Spinal cord (tissue), 10 donors: ENCODE measurements around the gene PDCD7. TPM values are rescaled to one million over a fixed set of nuclear protein-coding genes. Genes with fewer than 3 reads are reported as not detected.
"Not testable (repeated sequence)": the region's sequence is repeated elsewhere in the genome, so short reads cannot be mapped to it uniquely, and the experiment has no call there.

Experiments
- DNase-seq, 6 donors: peaks; one replicate each; pipeline versions ENCODE4 v3.0.0 to v3.0.0-alpha.2; 2013 to 2015; ENCODE audit warnings: low spot score in 6 of 6, low read depth in 4 of 6
- H3K27ac ChIP-seq: one replicate; pipeline ENCODE4 v1.5.1; 2013; ENCODE audit warnings: low read depth, low read length, control low read depth
- H3K27me3 ChIP-seq: one replicate; pipeline ENCODE4 v1.6.1; 2013; ENCODE audit warnings: low read length; ENCODE audit not compliant: control insufficient read depth, insufficient read depth
- H3K36me3 ChIP-seq: one replicate; pipeline ENCODE4 v1.6.1; 2013; ENCODE audit warnings: low read length; ENCODE audit not compliant: control insufficient read depth, insufficient read depth
- H3K4me1 ChIP-seq: one replicate; pipeline ENCODE4 v1.6.1; 2013; ENCODE audit warnings: low read length; ENCODE audit not compliant: control insufficient read depth, insufficient read depth
- H3K4me3 ChIP-seq: one replicate; pipeline ENCODE4 v1.5.1; 2013; ENCODE audit warnings: low read depth, low read length, control low read depth
- H3K9me3 ChIP-seq: one replicate; pipeline ENCODE4 v1.6.1; 2013; ENCODE audit warnings: low read length; ENCODE audit not compliant: control insufficient read depth, insufficient read depth
- WGBS: methylation state at CpG from one replicate; pipeline ENCODE4 v1.1.5; 2013; ENCODE audit warnings: missing lambda C conversion rate; ENCODE audit not compliant: insufficient coverage; 5-methylcytosine and 5-hydroxymethylcytosine counted together
- polyA plus RNA-seq, 2 donors: library from polyadenylated mRNA; unstranded; fragments of 120-200 nt; gene quantifications; one replicate each; pipeline ENCODE4 v1.2.1, GENCODE V29; 2013; ENCODE audit not compliant: insufficient read length in 2 of 2
- total RNA-seq, 2 donors: library from RNA; depleted of rRNA in 1 of 2; stranded (reverse); fragments of 120-200 nt in 1 of 2; fragments of >200 nt in 1 of 2; gene quantifications; one replicate each; pipeline versions ENCODE4 v1.2.3 to v1.2.4, GENCODE V29; 2013 to 2014
- donor health status: healthy.

PDCD7 gene
- total and polyA plus RNA-seq, 4 donors, result 12.7 to 27.8 (median 20.4) TPM

GRCh38 chr15:65079580-65079979 lies 54.0 kb downstream of the PDCD7 start:
- no peak overlapping the region for H3K4me3 ChIP-seq
- peaks cover 37% of the 10 kb centered on the region for H3K27me3 ChIP-seq
- no peaks in the 10 kb centered on the region for H3K9me3 ChIP-seq
- H3K27ac ChIP-seq, result no peak overlapping the region
- WGBS, result 85% methylated on average over 5 of the region's 5 CpGs
- H3K4me1 ChIP-seq, result peaks cover 48% of the 10 kb centered on the region
- peaks cover 2% of the 10 kb centered on the region for H3K36me3 ChIP-seq
- DNase-seq, result no peak

GRCh38 chr15:65077981-65078352 lies 55.6 kb downstream of the PDCD7 start:
- Histone ChIP-seq H3K27ac (no peak overlapping the region), H3K4me1 (peaks cover 34% of the 10 kb centered on the region), H3K9me3 (no peaks in the 10 kb centered on the region), H3K36me3 (peaks cover 2% of the 10 kb centered on the region), H3K4me3 (no peak overlapping the region), H3K27me3 (peaks cover 33% of the 10 kb centered on the region)
- peak in 2 of 6 donors; percentile 55 to 71 for DNase-seq
- 15% methylated on average over 24 of the region's 24 CpGs for WGBS

GRCh38 chr15:65077291-65077980 lies 56.2 kb downstream of the PDCD7 start:
- H3K27me3 ChIP-seq, result peaks cover 33% of the 10 kb centered on the region

GRCh38 chr15:65076486-65077290 lies 56.9 kb downstream of the PDCD7 start, which contains the start of gene KBTBD13:
Gene KBTBD13 (plus strand): TSS chr15:65076746. CDS start chr15:65076816, 70 bp downstream.
- Histone ChIP-seq H3K27me3 (peaks cover 33% of the 10 kb centered on the region), H3K9me3 (no peaks in the 10 kb centered on the region), H3K4me3 (no peak within 1 kb of the TSS), H3K36me3 (peaks cover 2% of the 10 kb centered on the region), H3K27ac (no peak within 1 kb of the TSS), H3K4me1 (peaks cover 31% of the 10 kb centered on the region)
- DNase-seq, result no peak
- 50% methylated on average over 71 of the region's 73 CpGs for WGBS

More at GRCh38 chr15:65077291-65077980, 56.2 kb downstream of the PDCD7 start:
- WGBS, result 47% methylated on average over 85 of the region's 85 CpGs
- Histone ChIP-seq H3K4me3 (no peak overlapping the region), H3K27ac (no peak overlapping the region), H3K4me1 (peaks cover 32% of the 10 kb centered on the region), H3K9me3 (no peaks in the 10 kb centered on the region), H3K36me3 (peaks cover 2% of the 10 kb centered on the region)
- DNase-seq, result no peak

- not testable (repeated sequence) for H3K9me3 ChIP-seq, H3K36me3 ChIP-seq, H3K27ac ChIP-seq, H3K4me3 ChIP-seq, DNase-seq
- peaks cover 33% of the 10 kb centered on the region for H3K27me3 ChIP-seq
- H3K4me1 ChIP-seq, result peaks cover 33% of the 10 kb centered on the region
- 61% methylated on average over 10 of the region's 12 CpGs for WGBS
Observed at GRCh38 chr15:65075607-65076395, 57.8 kb downstream of the PDCD7 start.

GRCh38 chr15:65074946-65075345 lies 58.7 kb downstream of the PDCD7 start:
- H3K4me1 ChIP-seq, result peaks cover 38% of the 10 kb centered on the region
- not testable (repeated sequence) for H3K4me3 ChIP-seq, H3K9me3 ChIP-seq, DNase-seq, H3K36me3 ChIP-seq, H3K27ac ChIP-seq
- 96% methylated on average over 13 of the region's 22 CpGs for WGBS
- H3K27me3 ChIP-seq, result peaks cover 33% of the 10 kb centered on the region

GRCh38 chr15:65072617-65073016 lies 61.0 kb downstream of the PDCD7 start:
- peak overlapping the region; percentile 40 for H3K27ac ChIP-seq
- H3K4me1 ChIP-seq, result peaks cover 42% of the 10 kb centered on the region

GRCh38 chr15:65072027-65072426 lies 61.6 kb downstream of the PDCD7 start:
- no peaks in the 10 kb centered on the region for H3K9me3 ChIP-seq
- DNase-seq, result peak in 1 of 6 donors; percentile 66
- H3K4me3 ChIP-seq, result no peak overlapping the region
- H3K4me1 ChIP-seq, result peaks cover 47% of the 10 kb centered on the region
- H3K27me3 ChIP-seq, result peaks cover 21% of the 10 kb centered on the region
- peak overlapping the region; percentile 45 for H3K27ac ChIP-seq
- peaks cover 2% of the 10 kb centered on the region for H3K36me3 ChIP-seq
- no CpG with 5 or more reads among the region's 1 CpG for WGBS

More at GRCh38 chr15:65072617-65073016, 61.0 kb downstream of the PDCD7 start:
- no peak for DNase-seq
- Histone ChIP-seq H3K36me3 (peaks cover 2% of the 10 kb centered on the region), H3K4me3 (no peak overlapping the region), H3K27me3 (peaks cover 19% of the 10 kb centered on the region), H3K9me3 (no peaks in the 10 kb centered on the region)
- WGBS, result 95% methylated on average over 3 of the region's 3 CpGs

- no peaks in the 10 kb centered on the region for H3K36me3 ChIP-seq
- 19% methylated on average over 2 of the region's 5 CpGs for WGBS
- peaks cover 50% of the 10 kb centered on the region for H3K4me1 ChIP-seq
- H3K9me3 ChIP-seq, result no peaks in the 10 kb centered on the region
- peak in 1 of 6 donors; percentile 84 for DNase-seq
- H3K4me3 ChIP-seq, result no peak overlapping the region
- H3K27ac ChIP-seq, result peak overlapping the region; percentile 45
- peaks cover 24% of the 10 kb centered on the region for H3K27me3 ChIP-seq
Observed at GRCh38 chr15:65071381-65071811, 62.2 kb downstream of the PDCD7 start.
